Astrocyte (in vitro differentiated cells and primary cell): ENCODE measurements around the gene LRP1B. TPM values are rescaled to one million over a fixed set of nuclear protein-coding genes. Genes with fewer than 3 reads are reported as not detected.

ENCODE experiments used
- DNase-seq: peaks from one replicate; pipeline ENCODE4 v3.0.0-alpha.2; 2010; ENCODE audit warnings: low read depth
- FAIRE-seq: peaks from 2 replicates; lab custom pipeline; 2011; peaks lifted over from hg19 to GRCh38; lab: Jason Lieb, UNC
- H2AFZ ChIP-seq: 2 replicates; pipeline ENCODE4 v1.6.0; 2012; ENCODE audit warnings: low read depth, low read length, inconsistent platforms
- H3K27ac ChIP-seq: 2 replicates; pipeline ENCODE4 v1.5.1; 2011; ENCODE audit warnings: low read depth, low read length, inconsistent platforms
- H3K27me3 ChIP-seq: 2 replicates; pipeline ENCODE4 v1.6.0; 2011; ENCODE audit warnings: low read length, inconsistent platforms; ENCODE audit not compliant: insufficient read depth
- H3K36me3 ChIP-seq: 2 replicates; pipeline ENCODE4 v1.5.1; 2011; ENCODE audit warnings: low read length, inconsistent platforms; ENCODE audit not compliant: insufficient read depth
- H3K4me1 ChIP-seq: 2 replicates; pipeline ENCODE4 v1.5.1; 2011; ENCODE audit warnings: low read length, inconsistent platforms; ENCODE audit not compliant: insufficient read depth
- H3K4me2 ChIP-seq: 2 replicates; pipeline ENCODE4 v1.6.0; 2012; ENCODE audit warnings: low read length, inconsistent platforms
- H3K4me3 ChIP-seq: 2 replicates; pipeline ENCODE4 v1.5.1; 2011; ENCODE audit warnings: low read depth, mild to moderate bottlenecking, low read length, inconsistent platforms; ENCODE audit not compliant: insufficient read depth
- H3K79me2 ChIP-seq: 2 replicates; pipeline ENCODE4 v1.6.0; 2012; ENCODE audit warnings: mild to moderate bottlenecking, low read length, inconsistent platforms; ENCODE audit not compliant: insufficient read depth
- H3K9ac ChIP-seq: 2 replicates; pipeline ENCODE4 v1.6.0; 2012; ENCODE audit warnings: mild to moderate bottlenecking, low read length, inconsistent platforms
- H3K9me3 ChIP-seq: 2 replicates; pipeline ENCODE4 v1.5.1; 2012; ENCODE audit warnings: low read depth, mild to moderate bottlenecking, low read length, inconsistent platforms; ENCODE audit not compliant: insufficient read depth
- H4K20me1 ChIP-seq: 2 replicates; pipeline ENCODE4 v1.6.0; 2012; ENCODE audit warnings: low read length, inconsistent platforms; ENCODE audit not compliant: insufficient read depth
- H3K27ac Mint-ChIP-seq: one replicate; pipeline ENCODE4 v1.8.0; 2021; ENCODE audit warnings: mild to moderate bottlenecking, mixed read lengths; ENCODE audit not compliant: unreplicated experiment
- H3K27me3 Mint-ChIP-seq: one replicate; pipeline ENCODE4 v1.8.0; 2021; ENCODE audit warnings: low read depth, mixed read lengths; ENCODE audit not compliant: unreplicated experiment
- H3K36me3 Mint-ChIP-seq: one replicate; pipeline ENCODE4 v1.8.0; 2021; ENCODE audit warnings: low read depth, mixed read lengths; ENCODE audit not compliant: unreplicated experiment
- H3K4me1 Mint-ChIP-seq: one replicate; pipeline ENCODE4 v1.8.0; 2021; ENCODE audit warnings: low read depth, mixed read lengths; ENCODE audit not compliant: unreplicated experiment
- H3K4me3 Mint-ChIP-seq: one replicate; pipeline ENCODE4 v1.8.0; 2021; ENCODE audit warnings: mild to moderate bottlenecking, moderate library complexity, mixed read lengths; ENCODE audit not compliant: unreplicated experiment
- H3K9me3 Mint-ChIP-seq: one replicate; pipeline ENCODE4 v1.8.0; 2021; ENCODE audit warnings: mild to moderate bottlenecking, mixed read lengths; ENCODE audit not compliant: unreplicated experiment
- EZH2 ChIP-seq: IDR thresholded peaks from 2 replicates; pipeline ENCODE4 v1.6.1; 2012; ENCODE audit warnings: mild to moderate bottlenecking, low read length, inconsistent platforms; ENCODE audit not compliant: insufficient read depth
- total RNA-seq: library from RNA; stranded (reverse); gene quantifications from 2 replicates; pipeline ENCODE4 v1.2.1, GENCODE V29; 2021
- TF ChIP-seq, protein P1 (sequence below): IDR thresholded peaks from 2 replicates; pipeline ENCODE4 v1.5.1; 2011; ENCODE audit warnings: low read depth, mild to moderate bottlenecking, inconsistent platforms, low read length, moderate library complexity; ENCODE audit not compliant: insufficient read depth

LRP1B gene
- total RNA-seq, 1 donor from 2014 or later = 1.5 TPM

- H3K27ac ChIP-seq = no peak overlapping the region
- no peak overlapping the region for H3K4me2 ChIP-seq
- no peak overlapping the region for H3K27ac Mint-ChIP-seq
- H3K9ac ChIP-seq = no peak overlapping the region
- no peaks in the 10 kb centered on the region for H3K79me2 ChIP-seq
- no peaks in the 10 kb centered on the region for H3K27me3 ChIP-seq
- H4K20me1 ChIP-seq = no peaks in the 10 kb centered on the region
- FAIRE-seq (no peak), DNase-seq (no peak)
- H3K36me3 ChIP-seq = no peaks in the 10 kb centered on the region
- no peak overlapping the region for H2AFZ ChIP-seq
- H3K4me3 ChIP-seq = no peak overlapping the region
- no peaks in the 10 kb centered on the region for H3K4me1 ChIP-seq
- H3K4me1 Mint-ChIP-seq = no peaks in the 10 kb centered on the region
- no peak overlapping the region for H3K4me3 Mint-ChIP-seq
- no peaks in the 10 kb centered on the region for H3K36me3 Mint-ChIP-seq
- no peaks in the 10 kb centered on the region for H3K27me3 Mint-ChIP-seq
- H3K9me3 Mint-ChIP-seq = no peaks in the 10 kb centered on the region
- no peaks in the 10 kb centered on the region for H3K9me3 ChIP-seq
- TF ChIP-seq EZH2 = no peak
- TF ChIP-seq, protein P1, sequence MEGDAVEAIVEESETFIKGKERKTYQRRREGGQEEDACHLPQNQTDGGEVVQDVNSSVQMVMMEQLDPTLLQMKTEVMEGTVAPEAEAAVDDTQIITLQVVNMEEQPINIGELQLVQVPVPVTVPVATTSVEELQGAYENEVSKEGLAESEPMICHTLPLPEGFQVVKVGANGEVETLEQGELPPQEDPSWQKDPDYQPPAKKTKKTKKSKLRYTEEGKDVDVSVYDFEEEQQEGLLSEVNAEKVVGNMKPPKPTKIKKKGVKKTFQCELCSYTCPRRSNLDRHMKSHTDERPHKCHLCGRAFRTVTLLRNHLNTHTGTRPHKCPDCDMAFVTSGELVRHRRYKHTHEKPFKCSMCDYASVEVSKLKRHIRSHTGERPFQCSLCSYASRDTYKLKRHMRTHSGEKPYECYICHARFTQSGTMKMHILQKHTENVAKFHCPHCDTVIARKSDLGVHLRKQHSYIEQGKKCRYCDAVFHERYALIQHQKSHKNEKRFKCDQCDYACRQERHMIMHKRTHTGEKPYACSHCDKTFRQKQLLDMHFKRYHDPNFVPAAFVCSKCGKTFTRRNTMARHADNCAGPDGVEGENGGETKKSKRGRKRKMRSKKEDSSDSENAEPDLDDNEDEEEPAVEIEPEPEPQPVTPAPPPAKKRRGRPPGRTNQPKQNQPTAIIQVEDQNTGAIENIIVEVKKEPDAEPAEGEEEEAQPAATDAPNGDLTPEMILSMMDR = no peak
These were observed 1767.7 kb downstream of the LRP1B start for GRCh38 chr2:140363131-140363530.

GRCh38 chr2:140362361-140362760 lies 1768.5 kb downstream of the LRP1B start:
- Histone ChIP-seq H3K79me2 (no peaks in the 10 kb centered on the region), H3K27ac (no peak overlapping the region), H3K27me3 (no peaks in the 10 kb centered on the region), H3K4me2 (no peak overlapping the region), H4K20me1 (no peaks in the 10 kb centered on the region), H2AFZ (no peak overlapping the region), H3K4me1 (no peaks in the 10 kb centered on the region), H3K9me3 (no peaks in the 10 kb centered on the region), H3K36me3 (no peaks in the 10 kb centered on the region), H3K4me3 (no peak overlapping the region), H3K9ac (no peak overlapping the region)
- DNase-seq (no peak), FAIRE-seq (no peak)
- Mint-ChIP-seq H3K27ac (no peak overlapping the region), H3K9me3 (no peaks in the 10 kb centered on the region), H3K4me1 (no peaks in the 10 kb centered on the region), H3K36me3 (no peaks in the 10 kb centered on the region), H3K4me3 (no peak overlapping the region), H3K27me3 (no peaks in the 10 kb centered on the region)
- TF ChIP-seq EZH2 = no peak
- TF ChIP-seq, protein P1 = no peak

- Mint-ChIP-seq H3K36me3 (no peaks in the 10 kb centered on the region), H3K27me3 (no peaks in the 10 kb centered on the region), H3K9me3 (no peaks in the 10 kb centered on the region), H3K27ac (no peak overlapping the region), H3K4me1 (no peaks in the 10 kb centered on the region), H3K4me3 (no peak overlapping the region)
- TF ChIP-seq, protein P1 = no peak
- no peak for TF ChIP-seq EZH2
- no peaks in the 10 kb centered on the region for H3K9me3 ChIP-seq
- H3K9ac ChIP-seq = no peak overlapping the region
- DNase-seq (peak; percentile 2), FAIRE-seq (no peak)
- H3K4me2 ChIP-seq = no peak overlapping the region
- H3K27me3 ChIP-seq = no peaks in the 10 kb centered on the region
- no peak overlapping the region for H3K27ac ChIP-seq
- no peaks in the 10 kb centered on the region for H3K4me1 ChIP-seq
- H2AFZ ChIP-seq = no peak overlapping the region
- no peaks in the 10 kb centered on the region for H4K20me1 ChIP-seq
- H3K36me3 ChIP-seq = no peaks in the 10 kb centered on the region
- no peaks in the 10 kb centered on the region for H3K79me2 ChIP-seq
- no peak overlapping the region for H3K4me3 ChIP-seq
These were observed 1771.6 kb downstream of the LRP1B start for GRCh38 chr2:140359056-140359771.
